HG03060 (cell line): ENCODE data around the gene GRAMD2A.

Experiments
- ATAC-seq: cut with Tn5 transposase; IDR thresholded peaks from one replicate; pipeline ENCODE4 v1.9.1; 2021; ENCODE audit warnings: low read depth, moderate number of reproducible peaks; ENCODE audit not compliant: unreplicated experiment

The GRAMD2A gene

DNA sequence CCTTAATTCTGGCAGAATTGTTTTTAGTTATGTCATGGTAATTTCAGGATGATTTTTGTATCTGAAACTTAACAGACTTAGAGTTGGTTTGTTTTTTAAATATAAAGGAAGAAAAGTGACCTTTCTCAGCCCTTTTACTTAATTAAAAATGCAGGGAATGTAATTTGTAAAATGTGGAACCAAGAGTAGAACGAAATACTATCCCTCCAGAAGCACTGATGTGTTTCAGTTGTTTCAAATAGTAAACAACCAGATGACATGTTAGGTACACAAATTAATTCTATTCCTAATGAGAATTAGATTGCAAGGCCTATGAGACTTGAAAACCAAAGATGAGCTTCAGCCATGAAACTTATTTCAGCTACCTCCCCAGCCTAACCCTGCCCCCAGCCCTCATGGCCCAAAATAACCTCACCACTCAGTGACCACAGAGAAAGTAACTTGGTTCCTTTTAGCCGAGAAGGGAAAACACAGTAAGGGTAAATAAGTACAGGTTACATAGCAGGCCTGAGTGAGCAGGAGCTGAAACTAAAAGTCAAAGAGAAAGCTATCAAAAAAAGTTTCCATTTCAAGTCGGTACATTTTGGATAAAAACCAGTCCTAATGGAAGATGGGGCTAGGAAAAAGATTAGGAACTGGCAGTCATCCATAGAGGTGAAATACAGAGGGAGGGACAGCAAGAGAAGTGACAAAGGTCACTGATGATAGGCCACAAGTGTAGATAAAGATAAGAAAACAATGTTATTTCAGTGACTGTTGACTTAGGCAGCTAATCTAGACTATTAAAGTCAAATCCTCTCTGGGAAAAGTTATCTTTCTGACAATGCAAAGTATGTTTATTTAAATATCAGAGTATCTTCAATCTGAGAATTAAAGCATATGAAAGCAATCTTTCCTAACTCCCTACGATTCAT is 56.2 kb downstream of the GRAMD2A start:
- ATAC-seq = peak; percentile 94

DNA sequence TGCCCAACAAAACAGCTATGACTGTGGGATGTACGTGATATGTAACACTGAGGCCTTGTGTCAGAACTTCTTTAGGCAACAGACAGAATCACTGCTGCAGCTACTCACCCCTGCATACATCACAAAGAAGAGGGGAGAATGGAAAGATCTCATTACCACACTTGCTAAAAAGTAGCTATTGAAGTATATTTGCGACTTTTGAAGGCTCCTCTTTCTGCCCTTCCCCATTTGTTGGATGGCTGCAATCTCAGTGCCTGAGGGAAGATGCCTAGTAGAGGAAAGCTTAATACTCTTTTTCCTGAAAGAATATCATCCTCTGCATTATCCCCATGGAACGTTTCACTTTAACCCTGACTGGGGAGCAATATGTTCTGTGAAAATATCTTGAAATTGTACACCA is 57.5 kb downstream of the GRAMD2A start:
- no peak for ATAC-seq

DNA sequence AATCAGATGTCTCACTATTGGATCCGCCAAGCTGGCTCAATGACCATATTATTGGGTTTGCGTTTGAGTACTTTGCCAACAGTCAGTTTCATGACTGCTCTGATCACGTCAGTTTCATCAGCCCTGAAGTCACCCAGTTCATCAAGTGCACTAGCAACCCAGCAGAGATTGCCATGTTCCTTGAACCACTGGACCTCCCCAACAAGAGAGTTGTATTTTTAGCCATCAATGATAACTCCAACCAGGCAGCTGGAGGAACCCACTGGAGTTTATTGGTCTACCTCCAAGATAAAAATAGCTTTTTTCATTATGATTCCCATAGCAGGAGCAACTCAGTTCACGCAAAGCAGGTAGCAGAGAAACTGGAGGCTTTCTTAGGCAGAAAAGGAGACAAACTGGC is 57.9 kb downstream of the GRAMD2A start:
- no peak for ATAC-seq

DNA sequence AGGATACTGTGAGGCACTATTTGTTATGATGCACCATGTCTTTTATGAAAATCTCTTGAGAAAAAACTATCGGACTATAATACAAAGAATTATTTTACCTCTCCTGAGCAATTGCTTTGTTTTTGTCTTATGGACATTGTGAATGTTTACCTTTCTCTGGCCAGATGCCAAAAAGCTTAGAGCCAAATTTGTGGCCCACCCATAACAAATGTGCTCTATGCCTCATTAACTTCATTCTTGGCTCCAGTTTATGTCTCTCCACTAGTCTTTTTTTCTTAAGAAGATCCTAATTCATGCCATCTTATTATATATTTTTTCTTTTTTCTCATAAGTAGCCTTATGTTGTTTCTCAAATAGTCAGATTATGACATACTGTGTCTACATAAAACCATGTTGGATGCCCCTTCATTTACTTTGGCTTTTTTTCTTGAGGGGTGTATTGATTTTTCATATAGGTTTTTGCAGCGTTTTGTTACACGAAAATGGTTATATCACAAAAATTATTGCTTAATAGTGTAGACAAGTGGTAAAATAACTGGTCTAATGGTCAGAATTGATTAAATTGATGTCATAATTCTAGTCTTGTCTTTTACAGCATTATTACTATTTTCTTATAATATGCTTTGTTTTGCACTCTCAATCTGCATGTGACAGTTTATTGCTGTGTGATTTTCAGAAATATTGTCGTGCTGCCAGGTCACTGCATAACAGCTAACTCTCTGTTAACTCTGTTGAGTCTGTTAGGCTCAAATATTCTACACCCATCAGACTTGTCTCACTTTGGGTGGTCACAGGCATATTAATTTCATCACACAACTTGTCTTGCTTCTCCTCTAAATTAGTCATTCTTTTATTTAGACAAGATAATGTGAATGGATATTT is 61.2 kb downstream of the GRAMD2A start:
- ATAC-seq = no peak

DNA sequence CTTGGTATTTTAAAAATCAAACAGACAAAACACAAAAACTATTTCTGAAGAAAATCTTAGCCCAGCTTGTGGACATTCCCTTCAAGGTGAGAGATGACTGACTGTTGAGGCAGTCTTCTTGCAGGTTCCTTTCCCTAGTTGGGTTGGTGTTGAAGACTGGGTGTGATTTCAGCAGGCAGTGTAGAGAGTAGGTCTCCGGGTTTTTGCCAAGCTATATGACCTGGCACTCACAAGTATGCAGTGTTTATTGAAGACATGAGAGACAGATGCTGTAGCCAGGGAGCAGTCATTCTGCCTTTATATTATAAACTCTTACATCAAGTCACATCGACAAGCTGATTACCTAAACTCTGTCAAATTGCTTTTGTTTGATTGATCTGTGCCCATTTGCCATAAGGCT is 61.9 kb downstream of the GRAMD2A start:
- no peak for ATAC-seq

DNA sequence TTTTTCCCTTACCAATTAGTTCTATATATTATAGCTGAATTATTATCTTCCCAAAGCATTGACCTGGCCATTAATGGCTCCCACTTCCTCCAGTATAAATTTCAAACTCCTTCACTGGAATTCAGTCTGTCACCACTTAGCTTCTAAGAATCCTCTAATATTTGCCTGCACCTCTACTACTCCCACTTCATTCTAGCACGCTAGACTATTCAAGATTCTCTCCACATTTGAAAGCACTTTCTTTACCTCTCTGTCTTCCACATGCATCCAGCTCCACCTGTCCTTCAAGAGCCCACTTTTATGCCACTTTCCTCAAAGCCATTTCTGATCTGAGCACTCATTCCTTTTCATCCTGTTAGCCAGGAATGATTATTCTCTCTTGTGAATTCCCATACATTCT is 64.4 kb downstream of the GRAMD2A start:
- no peak for ATAC-seq

DNA sequence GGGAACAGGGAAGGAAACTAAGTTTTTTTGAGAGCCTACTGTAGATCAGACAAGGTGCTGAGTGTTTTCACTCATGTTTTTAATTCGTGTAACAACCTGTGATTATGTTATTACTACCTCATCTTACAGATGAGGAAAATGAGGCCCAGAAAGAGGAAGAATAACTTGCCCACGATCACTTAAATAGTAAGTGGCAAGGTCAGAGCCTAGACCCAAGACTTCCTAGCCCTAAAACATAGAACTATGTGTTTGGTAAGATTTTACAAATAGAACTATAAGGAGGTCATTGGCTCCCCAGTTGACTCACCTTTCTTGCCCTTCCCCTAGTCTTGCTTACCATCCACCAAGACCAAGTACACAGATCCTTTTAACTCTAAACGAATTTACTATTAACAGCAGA is 65.7 kb downstream of the GRAMD2A start:
- ATAC-seq = no peak

DNA sequence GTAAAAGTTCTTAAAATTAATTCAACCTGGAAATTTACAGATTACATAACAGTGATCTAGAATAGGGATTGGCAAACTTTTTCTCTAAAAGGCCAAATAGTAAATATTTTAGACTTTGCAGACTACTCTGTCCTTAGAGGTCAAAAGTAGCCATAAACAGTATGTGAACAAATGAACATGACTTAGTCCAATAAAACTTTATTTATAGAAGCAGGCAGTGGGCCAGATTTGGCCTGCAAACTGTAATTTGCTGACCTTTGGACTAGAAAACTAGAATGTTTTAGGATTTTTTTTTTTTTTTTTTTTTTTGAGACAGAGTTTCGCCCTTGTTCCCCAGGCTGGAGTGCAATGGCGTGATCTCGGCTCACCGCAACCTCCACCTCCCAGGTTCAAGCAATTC is 67.3 kb downstream of the GRAMD2A start:
- no peak for ATAC-seq

DNA sequence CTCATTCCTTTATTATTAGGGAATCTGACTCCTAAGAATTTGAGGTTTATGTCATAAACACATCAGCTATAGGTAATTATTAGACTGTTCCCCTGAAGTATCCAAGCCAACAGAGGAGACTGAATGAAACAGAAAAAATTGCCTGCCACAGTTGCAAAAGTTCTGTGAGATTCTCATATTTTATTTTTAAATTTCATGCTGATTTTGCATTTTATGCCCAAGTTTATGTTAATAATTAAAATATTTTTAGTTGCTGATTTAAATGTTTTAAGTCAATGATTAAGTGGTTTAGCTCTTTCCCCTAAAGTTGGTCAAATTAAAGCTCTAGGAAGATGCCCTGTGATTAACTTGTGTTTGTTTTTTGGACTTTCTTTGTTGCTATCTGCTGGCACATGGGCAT is 69.2 kb downstream of the GRAMD2A start:
- ATAC-seq = no peak

DNA sequence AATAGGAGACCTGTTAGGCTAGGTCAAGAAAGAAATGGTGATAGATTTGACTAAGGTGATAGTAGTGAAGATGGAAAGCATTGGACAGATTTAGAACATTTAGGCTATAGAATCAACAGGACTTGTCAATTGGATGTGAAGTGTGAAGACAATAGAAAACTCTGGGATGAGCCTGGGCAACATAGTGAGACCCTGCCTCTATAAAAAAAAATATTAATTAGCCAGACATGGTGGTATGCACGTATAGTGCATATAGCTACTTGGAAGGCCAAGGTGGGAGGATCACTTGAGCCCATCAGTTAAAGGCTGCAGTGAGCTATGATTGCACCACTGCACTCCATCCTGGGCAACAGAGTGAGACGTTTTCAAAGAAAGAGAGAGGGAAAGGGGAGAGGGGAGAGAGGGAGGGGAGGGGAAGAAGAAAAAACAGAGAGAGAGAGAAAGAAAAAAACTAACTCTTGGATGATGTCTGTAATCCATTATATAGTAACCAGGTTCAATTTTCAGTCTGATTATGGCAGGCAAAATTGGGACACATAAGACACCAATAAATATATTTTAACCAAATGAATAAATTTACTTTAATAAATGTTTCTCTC is 69.8 kb downstream of the GRAMD2A start:
- no peak for ATAC-seq

DNA sequence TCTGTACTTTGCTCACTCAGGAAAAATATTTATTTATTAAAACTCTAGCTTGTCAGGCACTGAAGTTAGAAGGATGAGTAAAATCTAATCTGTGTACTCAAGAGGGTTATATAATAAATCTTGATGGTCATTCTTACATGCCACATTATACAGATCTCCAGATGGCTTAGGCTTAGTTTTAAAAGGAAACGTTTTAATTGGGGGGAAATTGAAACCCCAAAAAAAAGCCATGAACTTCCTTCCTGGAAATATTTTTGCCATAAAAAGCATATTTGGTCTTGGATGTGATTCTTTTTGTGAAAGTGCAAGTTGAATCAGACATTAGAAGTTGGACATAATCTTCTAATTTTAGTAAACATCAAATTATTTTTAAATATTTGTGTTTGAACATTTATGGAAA is 73.4 kb downstream of the GRAMD2A start:
- ATAC-seq = no peak

DNA sequence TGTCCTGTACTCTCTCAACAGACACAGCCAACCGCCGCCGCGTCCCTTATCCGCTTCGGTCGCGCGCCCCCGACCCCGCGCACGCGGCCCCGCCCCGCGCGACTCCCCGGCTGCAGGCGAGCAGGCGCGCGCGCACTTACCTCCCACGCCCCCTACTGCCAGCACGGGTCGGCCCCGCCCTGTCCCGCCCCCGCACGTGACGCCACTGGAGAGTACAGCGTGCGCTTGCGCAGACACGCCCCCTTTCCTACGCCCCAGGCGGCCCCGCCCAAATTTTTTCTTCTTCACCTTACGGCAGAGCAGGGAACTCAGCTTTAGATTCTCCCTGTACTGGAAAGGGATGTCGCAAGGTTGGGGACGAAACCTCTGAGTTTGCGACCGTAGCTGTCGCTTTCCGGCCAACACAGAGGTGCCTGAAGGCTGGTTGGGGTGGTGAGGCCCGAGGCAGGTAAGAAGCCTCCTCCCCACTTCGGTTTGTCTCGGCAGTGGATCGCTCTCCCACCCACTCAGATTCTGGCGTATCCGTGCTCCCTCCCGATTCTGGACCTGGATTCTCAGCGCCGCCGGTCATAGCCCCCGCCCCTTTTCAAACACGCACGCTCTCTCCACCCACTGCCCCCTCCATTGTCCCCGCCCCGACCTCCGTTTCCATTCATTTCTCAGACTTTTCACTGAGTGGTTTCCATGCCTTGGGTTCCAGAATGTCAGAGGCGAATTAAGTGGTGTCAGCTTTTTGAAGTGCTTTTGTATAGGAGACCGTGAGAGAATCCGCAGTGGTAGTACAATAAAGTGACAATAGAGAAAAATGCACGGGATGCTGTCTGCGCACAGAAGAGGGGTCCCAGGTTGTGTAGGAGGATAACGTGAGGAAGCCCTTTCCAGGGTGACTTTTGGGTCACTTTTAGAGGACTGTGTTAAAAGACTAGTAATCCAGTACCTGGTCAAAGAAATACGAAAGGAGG is 79.3 kb downstream of the GRAMD2A start, which contains the start of the genes MYO9A and SENP8:
Gene MYO9A, minus strand, starts transcription at position 134 of the 962 bp plus-strand sequence. CDS start 71,587 bp downstream, outside the sequence.
Gene SENP8, plus strand, starts transcription at position 387 of the 962 bp plus-strand sequence. CDS start 21,221 bp downstream, outside the sequence.
- ATAC-seq = peak; percentile 65

DNA sequence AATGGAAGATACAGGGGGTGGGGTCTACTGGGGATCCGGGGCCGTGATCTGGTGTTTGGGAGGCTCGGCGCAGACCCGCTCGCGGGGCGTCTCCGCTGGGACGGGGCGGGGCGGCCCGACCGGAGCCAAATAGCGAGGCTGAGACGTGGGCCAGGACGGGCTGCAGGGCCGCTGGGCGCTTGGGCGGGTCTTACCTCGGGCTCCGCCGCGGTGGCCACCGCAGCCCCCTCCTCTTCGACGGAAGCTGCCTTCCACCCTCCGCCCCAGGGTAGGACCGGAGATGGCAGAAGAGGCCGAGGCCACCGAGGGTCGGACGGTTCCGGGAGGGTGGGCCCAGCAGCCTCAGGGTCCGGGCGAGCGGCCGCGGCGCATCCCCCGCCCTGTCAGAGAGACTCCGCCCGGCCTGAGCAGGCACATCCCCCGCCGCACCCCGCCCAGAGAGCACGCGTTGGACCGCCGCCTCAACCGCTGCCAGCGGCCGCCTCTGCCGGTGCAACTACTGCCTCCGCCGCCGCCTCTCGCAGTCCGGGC is 80.0 kb downstream of the GRAMD2A start:
- ATAC-seq = peak; percentile 25

DNA sequence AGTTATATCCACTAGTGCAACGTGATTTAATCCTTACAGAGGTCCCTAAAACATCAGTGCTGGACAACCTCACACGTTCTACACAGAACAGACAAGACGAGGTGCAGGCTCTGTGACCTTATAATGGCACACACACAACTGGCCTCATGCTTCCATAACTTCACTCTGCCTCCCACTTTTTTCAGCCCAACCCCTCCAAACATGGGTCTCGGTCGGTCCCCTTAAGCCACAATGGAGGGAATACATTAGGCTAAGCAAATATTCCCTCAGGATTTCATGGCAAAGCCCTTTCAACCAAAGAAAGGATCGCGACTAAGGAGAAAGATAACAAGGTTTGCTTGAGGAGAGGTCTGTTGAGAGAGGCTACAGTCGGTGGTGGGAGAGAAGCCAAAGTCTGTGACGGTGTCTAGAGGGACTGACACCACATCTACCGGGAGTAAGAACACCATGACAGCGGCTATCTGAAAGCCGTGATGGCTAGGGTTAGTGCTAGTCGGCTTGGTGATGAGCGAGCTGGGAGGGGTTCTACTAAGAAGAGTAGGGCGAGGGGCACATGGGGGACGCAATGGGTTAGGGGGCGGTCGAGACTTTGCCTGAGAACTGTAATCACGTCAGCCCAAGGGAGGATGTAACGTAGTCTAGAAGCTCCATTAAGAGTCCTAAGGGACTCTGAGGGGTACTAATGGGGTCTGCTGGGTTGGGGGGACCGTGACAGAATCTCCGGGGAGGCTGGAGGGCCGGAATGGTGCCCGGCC is 80.7 kb downstream of the GRAMD2A start:
- no peak for ATAC-seq

DNA sequence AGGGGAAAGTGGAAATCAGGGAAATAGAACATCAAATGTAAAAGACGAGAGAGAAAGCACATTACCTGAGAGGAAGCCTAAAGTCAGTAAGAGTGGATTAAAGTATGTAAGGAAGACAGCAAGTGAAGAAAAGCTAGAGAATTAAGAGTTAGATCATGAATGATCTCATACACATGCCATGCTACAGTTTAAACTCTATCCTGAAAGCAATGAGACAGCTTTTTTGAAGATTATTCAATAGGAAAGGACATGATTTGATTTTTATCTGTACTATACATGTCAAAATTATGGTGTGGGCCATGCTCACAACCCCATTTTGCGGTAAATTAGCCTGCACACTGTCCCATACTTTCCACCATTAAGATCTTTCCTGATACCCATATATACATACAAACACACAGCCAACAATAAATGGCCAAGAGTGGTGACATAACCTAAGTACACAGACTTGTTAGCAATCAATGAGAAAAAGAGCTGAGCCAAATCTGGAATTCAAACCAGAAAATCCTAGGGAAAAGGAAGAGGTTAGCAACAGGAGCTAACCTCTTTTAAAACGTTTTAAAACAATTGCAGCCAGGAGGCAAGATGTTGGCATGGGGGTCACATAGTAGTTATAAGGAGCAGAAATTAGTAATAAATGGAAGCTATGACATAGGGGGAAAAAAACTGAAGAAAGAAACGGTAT is 84.1 kb downstream of the GRAMD2A start:
- ATAC-seq = no peak

DNA sequence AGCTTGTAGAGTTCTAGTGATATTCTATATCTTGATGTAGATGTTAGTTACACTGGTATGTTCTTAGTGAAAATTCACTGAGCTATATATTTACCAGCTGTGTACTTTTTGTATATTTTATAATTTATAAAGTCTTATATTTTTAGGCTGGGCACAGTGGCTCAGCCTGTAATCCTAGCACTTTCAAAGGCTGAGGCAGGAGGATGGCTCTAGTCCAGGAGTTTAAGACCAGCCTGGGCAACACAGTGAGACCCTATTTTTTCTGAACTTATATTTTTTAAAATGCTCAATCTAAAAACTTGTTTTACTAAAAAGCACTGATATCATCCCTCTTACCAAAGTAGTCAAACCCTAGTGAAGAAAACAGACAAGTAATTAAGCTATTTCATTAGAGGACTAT is 84.8 kb downstream of the GRAMD2A start:
- ATAC-seq = no peak

DNA sequence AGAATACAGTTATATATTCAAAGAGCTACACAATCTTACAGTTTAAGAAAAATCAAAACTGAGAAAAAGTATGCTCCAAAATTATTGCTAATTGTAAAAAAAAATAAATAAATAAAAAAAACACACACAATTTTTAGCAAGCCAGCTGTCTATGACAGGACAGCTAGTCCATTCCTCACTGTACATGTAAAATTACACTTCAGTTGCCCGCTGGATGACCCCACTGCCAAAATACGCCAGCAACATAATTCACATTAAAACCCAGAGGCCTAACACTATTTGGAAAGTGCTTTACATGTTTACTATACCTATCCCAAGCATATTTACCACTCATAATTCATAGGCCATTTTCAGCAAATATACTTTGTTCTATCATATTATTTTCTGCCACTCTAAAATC is 85.5 kb downstream of the GRAMD2A start:
- ATAC-seq = no peak

DNA sequence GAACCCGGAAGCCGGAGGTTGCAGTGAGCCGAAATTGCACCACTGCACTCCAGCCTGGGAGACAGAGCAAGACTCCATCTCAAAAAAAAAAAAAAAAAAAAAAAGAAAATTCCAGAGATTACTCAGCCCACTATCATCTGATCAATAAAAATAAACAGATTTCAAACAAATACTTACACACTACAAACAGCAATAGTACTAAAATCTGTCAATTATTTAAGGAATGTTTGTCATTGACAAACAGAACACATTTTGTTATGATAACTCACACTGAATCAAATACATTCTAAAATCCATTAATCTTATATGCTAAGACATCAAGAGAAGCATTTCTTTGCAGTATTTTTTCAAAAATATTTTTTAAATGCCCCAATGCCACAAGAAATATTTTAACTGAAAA is 87.2 kb downstream of the GRAMD2A start:
- ATAC-seq = no peak
